Stimulated activated CD8-positive, alpha-beta memory T cell treated with anti-CD3 and anti-CD28 coated beads, Interleukin-15, amount 100 ng/mL, for 48 hours (primary cell): ENCODE measurements around the gene SSTR5.

Experiments
- DNase-seq, 2 donors: peaks; one replicate each; pipeline ENCODE4 v3.0.0-alpha.2; 2020; ENCODE audit warnings: low read depth in 2 of 2

Gene SSTR5

GRCh38 chr16:1102921-1103635 lies 30.5 kb downstream of the SSTR5 start:
- DNase-seq: peak; percentile 34 to 49

DNA sequence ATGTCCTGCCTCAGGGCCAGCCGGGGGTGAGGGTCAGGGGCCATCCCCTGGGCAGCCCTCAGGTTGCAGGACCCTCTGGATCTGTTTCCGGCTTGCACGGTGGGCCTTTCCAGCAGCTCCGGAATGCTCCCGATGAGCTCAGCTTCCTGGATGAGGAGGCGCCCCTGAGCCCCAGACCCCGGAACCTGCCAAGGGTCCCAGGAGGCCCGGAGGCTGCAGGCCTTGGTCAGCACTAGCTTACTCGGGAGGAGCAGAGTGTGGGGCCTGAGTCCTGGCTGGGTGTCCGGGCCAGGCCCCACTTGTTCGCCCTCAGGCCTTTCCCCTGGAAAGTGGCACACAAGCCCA lies 31.1 kb downstream of the SSTR5 start:
- no peak for DNase-seq

DNA sequence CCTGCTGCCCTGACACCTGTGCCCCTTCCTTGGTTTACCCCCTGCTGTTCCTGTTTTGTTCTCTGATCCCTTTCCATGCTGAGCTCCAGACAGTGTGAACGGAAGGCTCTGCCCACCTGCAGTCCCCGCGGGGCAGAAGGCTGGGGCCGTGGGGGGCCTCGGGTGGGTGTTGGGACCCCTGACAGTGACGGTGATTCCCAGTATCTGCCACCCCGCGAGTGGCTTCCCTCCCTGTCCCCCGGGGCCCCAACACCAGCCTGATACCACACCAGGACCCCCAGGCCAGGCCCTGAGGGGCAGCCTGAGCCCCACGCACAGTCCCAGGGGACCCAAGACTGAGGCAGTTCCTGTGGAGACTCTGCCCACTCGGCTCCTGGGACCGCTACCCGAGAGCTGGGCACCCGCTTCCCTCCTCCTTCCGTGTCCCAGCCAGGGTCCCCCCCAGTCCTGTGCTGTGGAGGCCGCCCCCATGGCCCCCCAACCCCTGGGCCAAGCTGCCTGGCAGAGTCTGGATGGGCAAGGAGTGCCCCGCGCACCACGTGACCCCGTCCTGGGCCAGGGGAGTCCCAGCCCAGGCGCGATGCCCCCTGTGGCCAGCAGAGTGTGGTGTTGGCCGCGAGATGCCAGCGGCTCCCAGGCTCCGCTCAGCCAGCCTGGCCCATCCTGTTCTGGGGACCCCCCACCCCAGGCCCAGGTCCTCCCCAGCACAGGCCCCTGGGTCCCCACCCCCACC lies 33.5 kb downstream of the SSTR5 start:
- peak; percentile 23 to 30 for DNase-seq

DNA sequence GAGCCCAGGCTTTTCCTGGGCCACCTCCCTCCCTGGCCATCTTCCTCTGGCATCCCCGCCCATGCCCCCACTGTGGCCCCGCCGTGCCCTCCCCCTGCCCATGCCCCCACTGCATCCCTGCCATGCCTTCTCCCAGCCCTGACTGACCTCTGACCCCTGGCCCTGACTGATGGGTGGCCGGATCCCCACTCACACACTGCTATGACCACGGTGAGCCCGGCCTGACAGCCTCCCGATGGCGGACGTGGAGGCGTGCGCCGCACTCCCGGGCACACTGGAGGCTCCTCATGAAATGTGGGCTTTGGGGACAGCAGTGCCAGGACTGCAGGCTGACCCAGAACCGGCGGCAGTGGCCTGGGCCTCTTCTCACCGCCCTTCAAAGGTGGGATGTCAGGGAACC lies 34.1 kb downstream of the SSTR5 start:
- DNase-seq: no peak

DNA sequence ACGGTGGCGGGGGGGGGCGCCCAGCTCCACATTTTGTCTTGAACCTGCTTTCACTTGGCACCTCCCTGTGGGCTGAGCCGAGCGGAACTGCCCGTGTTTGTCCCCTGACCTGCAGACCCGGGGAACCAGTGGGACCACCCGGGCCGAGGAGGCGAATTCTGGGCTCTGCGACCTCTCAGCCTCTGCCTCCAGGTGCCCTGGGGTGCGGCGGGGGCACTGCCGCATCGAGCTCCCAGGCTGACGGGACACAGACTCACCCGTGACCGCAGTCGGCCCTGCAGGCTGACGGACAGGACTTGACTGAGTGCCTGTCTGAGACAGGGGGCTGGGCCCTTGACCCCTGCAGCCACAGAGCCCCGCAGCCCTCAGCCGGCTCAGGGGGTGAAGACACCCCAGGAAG lies 34.6 kb downstream of the SSTR5 start:
- DNase-seq: no peak

GRCh38 chr16:1107731-1108130 lies 35.2 kb downstream of the SSTR5 start:
- DNase-seq: no peak

- no peak for DNase-seq
These were observed 36.0 kb downstream of the SSTR5 start for GRCh38 chr16:1108299-1109252.

DNA sequence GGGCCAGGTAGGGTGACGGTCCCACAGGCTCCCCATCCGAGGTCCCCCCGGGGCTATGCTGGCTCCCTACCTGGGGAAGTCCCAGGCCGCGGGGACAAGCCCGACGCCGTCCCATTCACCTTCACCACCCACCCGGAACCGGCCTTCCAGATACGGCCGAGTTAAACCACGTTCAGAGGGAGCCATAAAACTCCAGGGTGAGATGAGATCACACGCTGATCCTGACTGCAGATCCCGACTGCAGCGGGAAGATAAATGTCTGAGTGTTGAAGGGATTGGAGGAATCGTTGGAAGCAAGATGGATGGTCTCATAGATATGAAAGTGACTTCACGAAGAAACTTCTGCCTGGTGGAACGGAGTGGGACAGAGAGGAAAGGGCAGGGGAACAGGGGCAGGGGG lies 37.1 kb downstream of the SSTR5 start:
- DNase-seq: no peak

DNA sequence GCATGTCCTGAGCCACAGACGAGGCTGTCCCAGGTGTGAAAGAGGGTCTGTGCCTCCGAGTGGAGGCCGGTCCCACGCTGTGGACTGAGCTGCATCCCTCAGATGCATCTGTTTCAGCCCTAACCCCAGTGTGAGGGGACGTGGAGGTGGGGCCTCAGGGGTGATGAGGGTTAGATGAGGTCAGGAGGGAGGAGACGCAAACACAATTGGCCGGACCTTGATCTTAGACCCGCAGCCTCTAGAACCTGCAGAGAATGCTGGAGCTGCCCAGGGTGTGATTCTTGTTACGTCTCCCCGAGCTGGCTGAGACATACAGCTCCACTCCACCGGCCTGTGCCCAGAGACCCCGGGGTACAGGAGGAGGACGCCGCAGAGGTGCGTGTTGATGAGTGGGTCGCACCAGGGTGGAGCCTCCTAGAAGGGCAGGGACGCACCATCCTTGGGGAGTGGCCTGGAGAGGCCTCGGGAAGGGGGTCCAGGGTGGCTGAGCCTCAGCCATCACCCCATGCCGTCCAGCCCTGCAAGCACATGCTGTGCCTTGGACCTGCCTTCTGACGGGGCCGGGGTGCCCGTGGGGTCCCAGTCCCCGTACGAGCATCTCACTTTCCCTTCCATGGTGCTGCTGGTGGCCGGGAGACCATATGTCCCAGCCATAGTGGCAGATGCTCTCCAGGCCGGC lies 40.1 kb downstream of the SSTR5 start:
- DNase-seq: no peak

DNA sequence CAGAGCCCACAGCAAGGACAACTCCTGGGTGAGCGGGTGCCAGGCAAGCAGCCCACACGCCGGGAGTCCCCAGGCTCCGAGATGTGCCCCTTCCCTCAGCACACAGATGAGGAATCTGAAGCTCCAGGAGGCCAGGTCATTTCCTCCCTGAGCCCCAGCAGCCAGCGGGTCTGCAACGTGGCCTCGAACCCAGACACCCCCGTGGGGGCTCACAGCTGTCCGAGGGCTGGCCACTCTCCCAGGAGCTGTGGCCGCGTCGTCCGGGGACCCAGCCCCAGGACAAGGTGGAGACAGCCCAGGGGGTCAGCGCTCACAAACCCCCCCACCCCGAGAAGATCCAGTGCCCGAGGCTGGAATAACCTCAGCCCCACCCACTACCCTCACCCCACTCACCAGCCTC lies 40.9 kb downstream of the SSTR5 start:
- no peak for DNase-seq

DNA sequence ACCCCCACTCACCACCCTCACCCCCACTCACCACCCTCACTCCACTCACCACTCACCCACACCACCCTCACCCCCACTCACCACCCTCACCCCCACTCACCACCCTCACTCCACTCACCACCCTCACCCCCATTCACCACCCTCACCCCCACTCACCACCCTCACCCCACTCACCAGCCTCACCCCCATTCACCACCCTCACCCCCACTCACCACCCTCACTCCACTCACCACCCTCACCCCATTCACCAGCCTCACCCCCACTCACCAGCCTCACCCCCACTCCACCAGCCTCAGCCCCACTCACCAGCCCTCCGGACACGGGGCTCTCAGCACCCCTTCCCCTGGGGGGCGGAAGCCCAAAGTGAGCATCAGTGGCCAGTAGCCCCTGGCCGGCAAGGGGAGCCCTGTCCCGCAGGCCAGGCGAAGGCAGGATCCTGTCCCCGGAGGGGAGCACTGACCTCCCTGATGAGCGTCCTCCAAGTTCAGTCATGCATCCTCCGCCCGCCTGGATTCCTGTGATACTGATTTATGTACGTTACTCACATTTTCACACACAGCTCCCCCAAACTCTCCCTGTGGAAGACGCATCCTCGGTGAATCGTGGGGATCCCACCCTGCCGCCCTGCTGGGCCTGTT lies 41.5 kb downstream of the SSTR5 start:
- DNase-seq: no peak

- DNase-seq: no peak
These were observed 44.1 kb downstream of the SSTR5 start for GRCh38 chr16:1116693-1117077.

DNA sequence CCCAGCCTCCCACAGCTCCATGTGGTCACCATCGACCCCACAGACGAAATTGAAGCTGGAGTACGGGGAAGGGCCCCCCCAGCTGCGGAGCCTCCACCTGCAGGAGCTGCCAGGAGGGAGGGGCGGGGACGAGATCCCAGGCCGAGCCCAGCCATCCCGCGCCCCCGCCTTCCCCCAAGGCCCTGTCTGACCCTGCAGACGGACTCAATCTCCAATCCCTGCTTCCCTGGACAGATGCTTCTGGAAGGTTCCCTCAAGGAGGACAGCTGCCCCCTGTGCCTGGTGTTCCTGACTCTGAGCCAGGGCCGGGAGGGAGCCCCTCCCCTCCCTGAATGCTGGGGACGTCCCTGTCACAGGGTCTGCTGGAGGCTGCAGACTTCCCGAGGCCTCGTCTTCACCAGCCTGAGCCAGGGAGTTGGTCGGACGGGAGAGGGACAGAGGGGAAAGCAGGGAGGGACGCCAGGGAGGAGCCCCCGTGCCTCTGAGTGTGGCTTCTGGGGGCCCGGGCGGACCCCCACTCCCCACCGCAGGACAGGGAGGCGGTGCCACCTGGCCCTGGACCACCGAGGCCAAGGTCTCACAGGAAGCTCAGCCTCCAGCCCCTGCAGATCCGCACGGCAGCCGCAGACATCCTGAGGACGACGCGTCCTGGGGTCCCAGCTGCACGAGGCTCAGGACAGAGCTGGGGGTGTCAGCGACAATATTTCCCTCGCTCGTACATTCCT lies 44.8 kb downstream of the SSTR5 start:
- no peak for DNase-seq

GRCh38 chr16:1117926-1118325 lies 45.4 kb downstream of the SSTR5 start:
- no peak for DNase-seq

- no peak for DNase-seq
These were observed 46.6 kb downstream of the SSTR5 start for GRCh38 chr16:1119129-1119528.

GRCh38 chr16:1119766-1120576 lies 47.4 kb downstream of the SSTR5 start:
- DNase-seq: no peak

- DNase-seq: no peak
These were observed 48.0 kb downstream of the SSTR5 start for GRCh38 chr16:1120577-1120941.

- DNase-seq: no peak
These were observed 48.5 kb downstream of the SSTR5 start for GRCh38 chr16:1121009-1121408.

DNA sequence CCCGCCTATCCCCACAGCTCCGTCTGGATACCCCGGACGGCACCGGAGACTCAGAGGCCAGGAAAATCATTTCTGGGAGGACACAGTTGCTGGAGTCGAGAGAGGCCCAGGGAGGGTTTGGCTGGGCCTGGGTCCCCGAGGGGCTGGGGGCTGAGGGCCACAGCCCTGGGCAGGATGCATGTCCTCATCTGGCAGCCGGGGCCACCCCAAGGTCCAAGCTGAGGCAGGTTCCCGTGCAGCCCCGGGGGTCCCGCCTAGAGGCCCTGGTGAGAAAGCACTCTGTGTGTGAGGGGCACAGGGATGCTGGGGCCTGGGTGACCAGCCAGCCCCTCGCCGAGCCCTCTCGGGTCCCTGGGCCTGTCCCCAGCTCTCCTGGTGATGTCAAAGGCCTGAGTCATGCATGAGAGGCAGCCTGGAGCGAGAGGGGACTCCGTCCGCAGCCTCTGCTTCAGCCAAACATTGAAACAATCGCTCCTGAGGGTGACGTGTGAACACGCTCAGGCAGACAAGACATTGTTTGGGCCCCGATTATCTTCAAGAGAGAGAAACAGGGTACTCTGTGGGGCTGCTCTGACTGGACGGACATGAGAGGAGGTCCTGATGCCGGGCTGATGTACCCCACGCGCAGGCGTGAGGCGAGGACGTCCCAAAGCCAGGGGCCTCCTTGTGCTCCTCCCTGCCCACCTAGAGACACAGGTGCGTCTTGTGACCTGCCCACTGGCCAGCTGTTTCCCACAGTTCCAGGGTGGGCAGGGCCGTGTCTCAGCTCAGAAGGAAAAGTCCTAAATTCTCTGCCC lies 49.3 kb downstream of the SSTR5 start:
- DNase-seq: no peak
